Left colon (tissue), 2 donors: ENCODE results near the gene YJU2. TPM values are rescaled to one million over a fixed set of nuclear protein-coding genes. Genes with fewer than 3 reads are reported as not detected.
"Not testable (repeated sequence)": the region's sequence is repeated elsewhere in the genome, so short reads cannot be mapped to it uniquely, and the experiment has no call there.

Source experiments
- ATAC-seq: fragments of 200-7000 bp; cut with Tn5 transposase; one replicate; pipeline ENCODE4 v1.9.1; 2020; ENCODE audit warnings: mild to moderate bottlenecking, moderate library complexity
- DNase-seq, 2 donors: peaks; one replicate each; pipeline ENCODE4 v3.0.0-alpha.2; 2020
- intact Hi-C, 2 donors: fragments of 100-400 bp; cut with DNase I in 1 of 2; cut with micrococcal nuclease in 1 of 2; formaldehyde crosslinking; loops; one replicate each; pipeline versions ENCODE4 v1.11.2 to v1.14.0; 2022; cut with DNase I, micrococcal nuclease
- total RNA-seq, 2 donors: library from RNA; stranded (reverse); fragmentation: NEBNext Ultra II Directional; extraction: Animal tissue kit (Norgen Biotek cat#: 25700); gene quantifications; one replicate each; pipeline ENCODE4 v1.2.1, GENCODE V29; 2021
- donor health status: DM: no; HTN: no; CAD: no.
- donor health status: DM: yes; HTN: yes; CAD: no.

YJU2 gene
- total RNA-seq, 2 donors from 2014 or later: 17.8 to 18.1 TPM

GRCh38 chr19:4286141-4286540, 39.3 kb downstream of the YJU2 start:
- intact Hi-C loops, ATAC-seq, DNase-seq: not testable (repeated sequence)

GRCh38 chr19:4288091-4288777, 41.4 kb downstream of the YJU2 start:
- ATAC-seq (no peak), DNase-seq (no peak)
- intact Hi-C loops: no loop called here

GRCh38 chr19:4291184-4291732, 44.4 kb downstream of the YJU2 start:
- intact Hi-C loops: no loop called here
- DNase-seq (no peak), ATAC-seq (peak; percentile 12)

- ATAC-seq: no peak
- intact Hi-C loops: no loop called here
- DNase-seq: no peak
These were observed 45.6 kb downstream of the YJU2 start for GRCh38 chr19:4292515-4292914.

- intact Hi-C loops: no loop called here
- DNase-seq: no peak
- no peak for ATAC-seq
These were observed 47.5 kb downstream of the YJU2 start for GRCh38 chr19:4294389-4294788.

GRCh38 chr19:4295972-4296771, 49.3 kb downstream of the YJU2 start:
- ATAC-seq (peak; percentile 65), DNase-seq (peak in 1 of 2 donors; percentile 28)
- intact Hi-C loops: no loop called here

GRCh38 chr19:4297901-4298809, 51.3 kb downstream of the YJU2 start:
- DNase-seq (no peak), ATAC-seq (no peak)
- intact Hi-C loops: no loop called here

- intact Hi-C loops: no loop called here
- no peak for ATAC-seq
- no peak for DNase-seq
These were observed 52.1 kb downstream of the YJU2 start for GRCh38 chr19:4298810-4299550.

GRCh38 chr19:4300589-4300988, 53.7 kb downstream of the YJU2 start:
- ATAC-seq (no peak), DNase-seq (no peak)
- intact Hi-C loops: no loop called here

- ATAC-seq (peak; percentile 80), DNase-seq (no peak)
- intact Hi-C loops: no loop called here
These were observed 54.8 kb downstream of the YJU2 start for GRCh38 chr19:4301590-4302242.

GRCh38 chr19:4302243-4302640, 55.4 kb downstream of the YJU2 start, which contains the start of gene TMIGD2:
Gene TMIGD2 (minus strand): TSS chr19:4302389. CDS start chr19:4302385, 4 bp downstream.
- ATAC-seq (no peak), DNase-seq (no peak)
- intact Hi-C loops: no loop called here

- DNase-seq: no peak
- ATAC-seq: peak; percentile 21
- intact Hi-C loops: no loop called here
These were observed 57.1 kb downstream of the YJU2 start for GRCh38 chr19:4303819-4304537.

- ATAC-seq (peak; percentile 54), DNase-seq (peak in 1 of 2 donors; percentile 44)
- intact Hi-C loops: no loop called here
These were observed 57.8 kb downstream of the YJU2 start, which contains the start of gene FSD1 for GRCh38 chr19:4304538-4305256. Gene FSD1 (plus strand): TSS chr19:4304598. CDS start chr19:4304747, 149 bp downstream.

GRCh38 chr19:4305257-4305612, 58.4 kb downstream of the YJU2 start:
- ATAC-seq (no peak), DNase-seq (no peak)

GRCh38 chr19:4305659-4306058, 58.8 kb downstream of the YJU2 start:
- no peak for DNase-seq
- ATAC-seq: no peak
- intact Hi-C loops: no loop called here

More at GRCh38 chr19:4305257-4305612, 58.4 kb downstream of the YJU2 start:
- intact Hi-C loops: no loop called here
